22Rv1 (cell line): ENCODE results near the gene B4GALNT2.

Experiments
- CTCF ChIP-seq: fragments of 450-650 bp; IDR thresholded peaks from 2 replicates; pipeline ENCODE4 v1.5.1; 2017; ENCODE audit warnings: mild to moderate bottlenecking
- ZFX ChIP-seq: fragments of 450-650 bp; IDR thresholded peaks from 2 replicates; pipeline ENCODE4 v1.6.1; 2017; ENCODE audit warnings: antibody characterized with exemption, borderline replicate concordance

- no peak for TF ChIP-seq CTCF
- TF ChIP-seq ZFX = no peak
These were observed 51.2 kb downstream of the B4GALNT2 start for GRCh38 chr17:49183801-49184200.
